Measurements from ENCODE around the gene TLX2.
A peak's percentile ranks its signal among the peaks of the same experiment; 100 is the strongest.
"Not testable (repeated sequence)": the region's sequence is repeated elsewhere in the genome, so short reads cannot be mapped to it uniquely, and the experiment has no call there.

The TLX2 gene

GRCh38 chr2:74514368-74515270, at the start of gene TLX2:
TLX2 (plus strand) TSS chr2:74514450; CDS start chr2:74514807, 357 bp downstream.
- no peak for DNase-seq

GRCh38 chr2:74470742-74471141, 43.5 kb upstream of the TLX2 start:
- DNase-seq, result not testable (repeated sequence)

GRCh38 chr2:74471332-74472065, 42.8 kb upstream of the TLX2 start:
- DNase-seq, result no peak

GRCh38 chr2:74472086-74472944, 41.9 kb upstream of the TLX2 start, which contains the start of gene MRPL53:
MRPL53 (minus strand) TSS chr2:74472680; CDS start chr2:74472660, 20 bp downstream.
- peak; percentile 98 for DNase-seq

- no peak for DNase-seq
These were observed 41.3 kb upstream of the TLX2 start for GRCh38 chr2:74472945-74473258.

GRCh38 chr2:74474481-74474880, 39.8 kb upstream of the TLX2 start:
- DNase-seq, result no peak

- DNase-seq, result no peak
These were observed 39.4 kb upstream of the TLX2 start for GRCh38 chr2:74474899-74475298.

GRCh38 chr2:74481431-74481830, 32.8 kb upstream of the TLX2 start:
- no peak for DNase-seq

GRCh38 chr2:74481961-74482800, 32.1 kb upstream of the TLX2 start:
- DNase-seq, result peak; percentile 54

GRCh38 chr2:74482801-74483674, 31.2 kb upstream of the TLX2 start, which contains the start of the genes CCDC142 and TTC31:
CCDC142 (minus strand) TSS chr2:74482998; CDS start chr2:74482837, 161 bp downstream.
TTC31 (plus strand) TSS chr2:74483081; CDS start chr2:74483096, 15 bp downstream.
- peak; percentile 92 for DNase-seq

GRCh38 chr2:74483675-74484164, 30.5 kb upstream of the TLX2 start:
- not testable (repeated sequence) for DNase-seq

GRCh38 chr2:74486141-74486540, 28.1 kb upstream of the TLX2 start:
- no peak for DNase-seq

GRCh38 chr2:74488643-74489481, 25.4 kb upstream of the TLX2 start:
- no peak for DNase-seq

- no peak for DNase-seq
These were observed 24.3 kb upstream of the TLX2 start for GRCh38 chr2:74489906-74490305.

GRCh38 chr2:74491648-74492544, 22.4 kb upstream of the TLX2 start:
- DNase-seq, result no peak

- DNase-seq, result no peak
These were observed 20.7 kb upstream of the TLX2 start for GRCh38 chr2:74493546-74493945.

GRCh38 chr2:74495440-74495839, 18.8 kb upstream of the TLX2 start:
- DNase-seq, result no peak

- DNase-seq, result no peak
These were observed 17.1 kb upstream of the TLX2 start for GRCh38 chr2:74496997-74497776.
